Stimulated activated CD4-positive, alpha-beta T cell treated with anti-CD3 and anti-CD28 coated beads, TNF-alpha, amount 100 ng/mL, for 24 hours (primary cell): ENCODE measurements around the gene NEMP1.
"Not testable (repeated sequence)": the region's sequence is repeated elsewhere in the genome, so short reads cannot be mapped to it uniquely, and the experiment has no call there.

Experiments used
- DNase-seq, 3 experiments: peaks; one replicate each; pipeline ENCODE4 v3.0.0-alpha.2; 2020; ENCODE audit warnings: low read depth in 3 of 3

Gene NEMP1

GRCh38 chr12:57078519-57079404, at the start of gene NEMP1:
NEMP1 (minus strand) TSS chr12:57078791; CDS start chr12:57078745, 46 bp downstream.
- DNase-seq = peak; percentile 84 to 92 (median 92)

GRCh38 chr12:57127726-57128518, 49.3 kb upstream of the NEMP1 start, which contains the start of gene LRP1:
LRP1 (plus strand) TSS chr12:57128483; CDS start chr12:57128965, 482 bp downstream.
- DNase-seq = peak; percentile 48 to 69 (median 56)

GRCh38 chr12:57127101-57127725, 48.6 kb upstream of the NEMP1 start:
- DNase-seq = peak in 1 of 3 experiments; percentile 54

GRCh38 chr12:57126561-57126960, 48.0 kb upstream of the NEMP1 start:
- no peak for DNase-seq

- DNase-seq = no peak
These were observed 47.5 kb upstream of the NEMP1 start for GRCh38 chr12:57126061-57126460.

GRCh38 chr12:57124261-57124877, 45.8 kb upstream of the NEMP1 start:
- DNase-seq = peak; percentile 48 to 71 (median 66)

GRCh38 chr12:57123813-57124212, 45.2 kb upstream of the NEMP1 start:
- DNase-seq = no peak

GRCh38 chr12:57120718-57121117, 42.1 kb upstream of the NEMP1 start:
- DNase-seq = not testable (repeated sequence)

- no peak for DNase-seq
These were observed 40.9 kb upstream of the NEMP1 start for GRCh38 chr12:57119294-57120085.

- no peak for DNase-seq
These were observed 40.2 kb upstream of the NEMP1 start for GRCh38 chr12:57118711-57119271.

GRCh38 chr12:57116580-57117281, 38.1 kb upstream of the NEMP1 start:
- no peak for DNase-seq

- DNase-seq = no peak
These were observed 34.1 kb upstream of the NEMP1 start for GRCh38 chr12:57112492-57113294.

GRCh38 chr12:57111031-57111734, 32.6 kb upstream of the NEMP1 start, which contains the start of gene STAT6:
STAT6 (minus strand) TSS chr12:57111362; CDS start chr12:57108278, 3,084 bp downstream.
- DNase-seq = peak; percentile 55 to 75 (median 71)

GRCh38 chr12:57110104-57111030, 31.8 kb upstream of the NEMP1 start:
- peak in 2 of 3 experiments; percentile 40 to 81 for DNase-seq

GRCh38 chr12:57109207-57110103, 30.9 kb upstream of the NEMP1 start:
- DNase-seq = no peak
